Osteoblast (primary cell): ENCODE measurements around the gene DAB2. TPM values are rescaled to one million over a fixed set of nuclear protein-coding genes. Genes with fewer than 3 reads are reported as not detected.
A peak's percentile ranks its signal among the peaks of the same experiment; 100 is the strongest.

Experiments
- DNase-seq: peaks from one replicate; pipeline ENCODE4 v3.0.0; 2011; ENCODE audit warnings: low spot score, mixed read lengths; ENCODE audit not compliant: insufficient read length; ENCODE audit errors: missing footprints
- H2AFZ ChIP-seq: 2 replicates; pipeline ENCODE4 v1.6.0; 2011; ENCODE audit warnings: mild to moderate bottlenecking, low read length
- H3K27ac ChIP-seq: 2 replicates; pipeline ENCODE4 v1.5.1; 2011; ENCODE audit warnings: mild to moderate bottlenecking, low read depth, low read length, moderate library complexity
- H3K27me3 ChIP-seq: 2 replicates; pipeline ENCODE4 v1.6.0; 2012; ENCODE audit warnings: mild to moderate bottlenecking, control low read depth, inconsistent platforms, low read length, moderate library complexity; ENCODE audit not compliant: insufficient read depth
- H3K36me3 ChIP-seq: 2 replicates; pipeline ENCODE4 v1.5.1; 2011; ENCODE audit warnings: mild to moderate bottlenecking, low read length, control low read depth, moderate library complexity; ENCODE audit not compliant: insufficient read depth
- H3K4me1 ChIP-seq: 2 replicates; pipeline ENCODE4 v1.5.1; 2011; ENCODE audit warnings: mild to moderate bottlenecking, low read length, control low read depth, moderate library complexity; ENCODE audit not compliant: insufficient read depth
- H3K4me2 ChIP-seq: 2 replicates; pipeline ENCODE4 v1.6.0; 2011; ENCODE audit warnings: mild to moderate bottlenecking, low read length; ENCODE audit not compliant: insufficient read depth
- H3K4me3 ChIP-seq: fragments of 200-600 bp; sonication (generic); 3 replicates; pipeline ENCODE4 v1.5.1; 2012; ENCODE audit warnings: mild to moderate bottlenecking, low read length, inconsistent platforms; ENCODE audit not compliant: insufficient read depth
- H3K79me2 ChIP-seq: 2 replicates; pipeline ENCODE4 v1.6.0; 2012; ENCODE audit warnings: mild to moderate bottlenecking, low read length, control low read depth, inconsistent platforms; ENCODE audit not compliant: insufficient read depth
- H3K9me3 ChIP-seq: 2 replicates; pipeline ENCODE4 v1.5.1; 2011; ENCODE audit warnings: low read depth, low read length, control low read depth
- H4K20me1 ChIP-seq: 2 replicates; pipeline ENCODE4 v1.6.0; 2012; ENCODE audit warnings: mild to moderate bottlenecking, low read length, control low read depth; ENCODE audit not compliant: insufficient read depth
- total RNA-seq: library from RNA; depleted of rRNA; stranded (reverse); fragments of >200 nt; gene quantifications from 2 replicates; pipeline ENCODE4 v1.2.3, GENCODE V29; 2012
- TF ChIP-seq, protein P1 (sequence below): IDR thresholded peaks from 2 replicates; pipeline ENCODE4 v1.5.1; 2011; ENCODE audit warnings: mild to moderate bottlenecking, low read depth, low read length, moderate library complexity; ENCODE audit errors: extremely low read depth

The DAB2 gene
- total RNA-seq, 1 donor = 296 TPM

DNA sequence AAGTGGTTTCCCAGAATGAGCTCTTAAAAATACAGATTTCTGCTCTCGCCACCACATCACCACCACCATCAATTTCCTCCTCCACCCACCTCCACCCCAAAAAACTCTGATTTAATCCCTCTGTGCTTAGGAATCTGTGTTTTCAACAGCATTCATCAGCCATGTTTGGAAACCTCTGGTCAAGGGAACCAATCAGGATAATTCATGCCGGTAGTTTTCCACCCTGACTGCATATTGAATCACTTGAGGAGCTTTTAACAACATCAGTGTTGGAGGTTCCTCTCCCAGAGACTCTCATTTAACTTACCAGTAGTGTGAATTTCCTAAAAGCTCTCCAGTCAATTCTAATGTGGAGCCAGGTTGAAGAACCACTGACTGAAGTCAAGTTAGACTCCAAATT lies 46.0 kb upstream of the DAB2 start:
- H3K36me3 ChIP-seq = no peaks in the 10 kb centered on the region

GRCh38 chr5:39469777-39470415 lies 45.1 kb upstream of the DAB2 start:
- no peaks in the 10 kb centered on the region for H3K9me3 ChIP-seq
- no peaks in the 10 kb centered on the region for H3K27me3 ChIP-seq
- H3K27ac ChIP-seq = no peak overlapping the region
- H4K20me1 ChIP-seq = no peaks in the 10 kb centered on the region
- H3K79me2 ChIP-seq = no peaks in the 10 kb centered on the region
- H3K4me1 ChIP-seq = peaks cover 36% of the 10 kb centered on the region
- H3K4me2 ChIP-seq = no peak overlapping the region
- H2AFZ ChIP-seq = no peak overlapping the region
- TF ChIP-seq, protein P1, sequence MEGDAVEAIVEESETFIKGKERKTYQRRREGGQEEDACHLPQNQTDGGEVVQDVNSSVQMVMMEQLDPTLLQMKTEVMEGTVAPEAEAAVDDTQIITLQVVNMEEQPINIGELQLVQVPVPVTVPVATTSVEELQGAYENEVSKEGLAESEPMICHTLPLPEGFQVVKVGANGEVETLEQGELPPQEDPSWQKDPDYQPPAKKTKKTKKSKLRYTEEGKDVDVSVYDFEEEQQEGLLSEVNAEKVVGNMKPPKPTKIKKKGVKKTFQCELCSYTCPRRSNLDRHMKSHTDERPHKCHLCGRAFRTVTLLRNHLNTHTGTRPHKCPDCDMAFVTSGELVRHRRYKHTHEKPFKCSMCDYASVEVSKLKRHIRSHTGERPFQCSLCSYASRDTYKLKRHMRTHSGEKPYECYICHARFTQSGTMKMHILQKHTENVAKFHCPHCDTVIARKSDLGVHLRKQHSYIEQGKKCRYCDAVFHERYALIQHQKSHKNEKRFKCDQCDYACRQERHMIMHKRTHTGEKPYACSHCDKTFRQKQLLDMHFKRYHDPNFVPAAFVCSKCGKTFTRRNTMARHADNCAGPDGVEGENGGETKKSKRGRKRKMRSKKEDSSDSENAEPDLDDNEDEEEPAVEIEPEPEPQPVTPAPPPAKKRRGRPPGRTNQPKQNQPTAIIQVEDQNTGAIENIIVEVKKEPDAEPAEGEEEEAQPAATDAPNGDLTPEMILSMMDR = no peak
- peak; percentile 38 for DNase-seq
- H3K4me3 ChIP-seq = no peak overlapping the region
- no peaks in the 10 kb centered on the region for H3K36me3 ChIP-seq

More for the DNA sequence above, 46.0 kb upstream of the DAB2 start:
- Histone ChIP-seq H3K27me3 (no peaks in the 10 kb centered on the region), H3K79me2 (no peaks in the 10 kb centered on the region), H3K4me1 (peaks cover 43% of the 10 kb centered on the region), H2AFZ (peak overlapping the region; percentile 5), H3K27ac (no peak overlapping the region), H3K4me3 (no peak overlapping the region), H3K9me3 (no peaks in the 10 kb centered on the region), H4K20me1 (no peaks in the 10 kb centered on the region), H3K4me2 (no peak overlapping the region)
- TF ChIP-seq, protein P1 = no peak
- DNase-seq = no peak

GRCh38 chr5:39469176-39469575 lies 44.4 kb upstream of the DAB2 start:
- DNase-seq = no peak
- no peaks in the 10 kb centered on the region for H3K9me3 ChIP-seq
- no peaks in the 10 kb centered on the region for H3K36me3 ChIP-seq
- no peaks in the 10 kb centered on the region for H3K27me3 ChIP-seq
- H3K4me2 ChIP-seq = no peak overlapping the region
- peaks cover 36% of the 10 kb centered on the region for H3K4me1 ChIP-seq
- no peak overlapping the region for H3K4me3 ChIP-seq
- TF ChIP-seq, protein P1 = no peak
- no peak overlapping the region for H2AFZ ChIP-seq
- H3K27ac ChIP-seq = no peak overlapping the region
- no peaks in the 10 kb centered on the region for H4K20me1 ChIP-seq
- no peaks in the 10 kb centered on the region for H3K79me2 ChIP-seq

DNA sequence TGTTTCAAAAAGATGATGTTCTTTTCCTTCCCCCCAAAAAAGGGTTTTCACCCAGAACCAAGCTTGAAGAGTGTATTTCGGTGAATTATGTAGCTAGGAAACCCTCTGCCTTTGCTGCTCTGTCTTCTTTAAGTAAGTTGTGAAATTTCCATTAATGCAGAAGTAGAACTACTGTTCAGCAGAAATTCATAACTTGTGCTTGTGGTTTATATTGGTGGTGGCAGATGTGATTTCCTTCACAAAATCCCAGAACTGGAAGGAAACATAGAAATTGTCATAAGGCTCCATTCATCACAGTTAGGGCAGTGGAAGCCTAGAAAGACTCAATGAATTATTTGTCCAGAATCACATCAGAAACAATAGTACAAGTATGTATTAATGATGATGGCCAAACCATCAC lies 42.1 kb upstream of the DAB2 start:
- H3K27ac ChIP-seq = no peak overlapping the region
- H3K9me3 ChIP-seq = no peaks in the 10 kb centered on the region
- TF ChIP-seq, protein P1 = no peak
- H3K4me1 ChIP-seq = peaks cover 24% of the 10 kb centered on the region
- H3K36me3 ChIP-seq = no peaks in the 10 kb centered on the region
- DNase-seq = no peak
- H3K79me2 ChIP-seq = no peaks in the 10 kb centered on the region
- no peak overlapping the region for H3K4me2 ChIP-seq
- no peaks in the 10 kb centered on the region for H3K27me3 ChIP-seq
- H2AFZ ChIP-seq = no peak overlapping the region
- no peak overlapping the region for H3K4me3 ChIP-seq
- H4K20me1 ChIP-seq = no peaks in the 10 kb centered on the region
